Keratinocyte (primary cell): ENCODE results near the gene SHROOM4. TPM values are rescaled to one million over a fixed set of nuclear protein-coding genes. Genes with fewer than 3 reads are reported as not detected.

ENCODE experiments used
- DNase-seq: peaks from one replicate; pipeline ENCODE4 v3.0.0-alpha.2; 2011; ENCODE audit warnings: low read depth, missing footprints, low spot score
- FAIRE-seq: peaks from 2 replicates; lab custom pipeline; 2011; peaks lifted over from hg19 to GRCh38; lab: Jason Lieb, UNC
- H2AFZ ChIP-seq: 2 replicates; pipeline ENCODE4 v1.6.0; 2012; ENCODE audit warnings: low read length, control low read depth, inconsistent platforms; ENCODE audit not compliant: control insufficient read depth
- H3K27ac ChIP-seq: 2 replicates; pipeline ENCODE4 v1.5.1; 2011; ENCODE audit warnings: low read length; ENCODE audit not compliant: control insufficient read depth, insufficient read depth
- H3K27me3 ChIP-seq: 3 replicates; pipeline ENCODE4 v1.6.0; 2011; ENCODE audit warnings: low read length; ENCODE audit not compliant: control insufficient read depth, insufficient read depth; ENCODE audit errors: extremely low read depth
- H3K36me3 ChIP-seq, 2 experiments: 2 replicates in 1 of 2; 3 replicates in 1 of 2; pipeline ENCODE4 v1.5.1; 2011; ENCODE audit warnings: low read length in 2 of 2, mild to moderate bottlenecking in 1 of 2; ENCODE audit not compliant: control insufficient read depth in 2 of 2, insufficient read depth in 2 of 2; ENCODE audit errors: extremely low read depth in 1 of 2
- H3K4me1 ChIP-seq: 3 replicates; pipeline ENCODE4 v1.5.1; 2011; ENCODE audit warnings: low read length; ENCODE audit not compliant: control insufficient read depth, insufficient read depth; ENCODE audit errors: extremely low read depth
- H3K4me2 ChIP-seq: 3 replicates; pipeline ENCODE4 v1.6.0; 2011; ENCODE audit warnings: low read depth, low read length; ENCODE audit not compliant: control insufficient read depth, insufficient read depth; ENCODE audit errors: extremely low read depth
- H3K4me3 ChIP-seq, 3 experiments: fragments of 200-600 bp in 1 of 3; sonication (generic) in 1 of 3; 2 replicates in 2 of 3; 3 replicates in 1 of 3; pipeline ENCODE4 v1.5.1; 2011 to 2016; ENCODE audit warnings: low read length in 3 of 3, mild to moderate bottlenecking in 3 of 3, control low read depth in 2 of 3, inconsistent platforms in 1 of 3, low read depth in 1 of 3, mixed read lengths in 1 of 3, mixed run types in 1 of 3, moderate library complexity in 1 of 3; ENCODE audit not compliant: control insufficient read depth in 2 of 3, insufficient read depth in 2 of 3; ENCODE audit errors: extremely low read depth in 1 of 3
- H3K79me2 ChIP-seq: 2 replicates; pipeline ENCODE4 v1.6.0; 2012; ENCODE audit warnings: low read length; ENCODE audit not compliant: control insufficient read depth, insufficient read depth
- H3K9ac ChIP-seq: 3 replicates; pipeline ENCODE4 v1.6.0; 2011; ENCODE audit warnings: low read length; ENCODE audit not compliant: control insufficient read depth, insufficient read depth; ENCODE audit errors: extremely low read depth
- H3K9me1 ChIP-seq: 3 replicates; pipeline ENCODE4 v1.6.0; 2011; ENCODE audit warnings: low read length; ENCODE audit not compliant: control insufficient read depth, insufficient read depth; ENCODE audit errors: extremely low read depth
- H3K9me3 ChIP-seq: 2 replicates; pipeline ENCODE4 v1.5.1; 2012; ENCODE audit warnings: low read depth, low read length; ENCODE audit not compliant: control insufficient read depth
- H4K20me1 ChIP-seq: 3 replicates; pipeline ENCODE4 v1.6.0; 2011; ENCODE audit warnings: low read length; ENCODE audit not compliant: control insufficient read depth, insufficient read depth; ENCODE audit errors: extremely low read depth
- EZH2 ChIP-seq: IDR thresholded peaks from one replicate; pipeline ENCODE4 v1.6.1; 2012; ENCODE audit warnings: inconsistent platforms, mild to moderate bottlenecking, low read length, moderate library complexity
- dilution Hi-C: fragments of 300-500 bp; cut with MboI; formaldehyde crosslinking; loops from one replicate; pipeline ENCODE4 v1.7.0; 2020; ENCODE audit warnings: low sequenced_read_pairs; ENCODE audit not compliant: extremely low pct_ligation_motif_present
- polyA plus RNA-seq, 5 experiments: library from polyadenylated mRNA; depleted of rRNA in 3 of 5; stranded (reverse) in 3 of 5; stranded (forward) in 1 of 5; unstranded in 1 of 5; fragments of >200 nt; gene quantifications; 1 replicate in 1 of 5; 2 replicates in 3 of 5; 3 replicates in 1 of 5; pipeline versions ENCODE4 v1.2.1 to v1.2.3, GENCODE V29; 2011 to 2012; ENCODE audit warnings: missing spikeins in 2 of 5, low read depth in 1 of 5, low replicate concordance in 1 of 5
- TF ChIP-seq, protein P1 (sequence below), 3 experiments: IDR thresholded peaks in 1 of 3; conservative IDR thresholded peaks in 1 of 3; optimal IDR thresholded peaks in 1 of 3; 2 replicates in 2 of 3; 3 replicates in 1 of 3; pipeline versions ENCODE3 to v1.5.1; 2011; ENCODE audit warnings: low read length in 3 of 3, mild to moderate bottlenecking in 3 of 3, moderate library complexity in 2 of 3, control low read depth in 1 of 3, inconsistent platforms in 1 of 3; ENCODE audit not compliant: insufficient read depth in 2 of 3; ENCODE audit errors: extremely low read depth in 1 of 3

The SHROOM4 gene
- polyA plus RNA-seq, 1 donor (not counting 4 experiments of a cell fraction or from before 2014, with no cell fraction given), result 0.50 TPM

DNA sequence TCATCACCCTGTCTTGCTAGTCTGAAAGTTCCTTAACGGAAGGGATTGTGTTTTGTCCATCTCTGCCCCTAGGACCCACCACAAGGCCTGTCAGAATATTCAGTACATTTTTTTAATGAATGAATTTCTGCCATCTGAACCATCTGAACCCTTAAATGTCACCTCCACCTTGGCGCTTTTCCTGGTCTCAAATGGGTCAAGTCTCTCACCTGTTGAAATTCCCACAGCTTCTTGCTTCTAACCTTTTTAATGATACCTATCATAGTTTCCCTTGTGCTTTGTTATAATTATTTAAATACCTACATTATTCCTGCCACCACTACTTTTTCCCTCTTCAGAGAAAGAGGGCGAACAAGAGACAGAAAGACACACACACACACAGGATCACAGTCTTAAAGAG lies 48.0 kb downstream of the SHROOM4 start:
- DNase-seq, result no peak
- no peaks in the 10 kb centered on the region for H3K36me3 ChIP-seq
- TF ChIP-seq, protein P1, sequence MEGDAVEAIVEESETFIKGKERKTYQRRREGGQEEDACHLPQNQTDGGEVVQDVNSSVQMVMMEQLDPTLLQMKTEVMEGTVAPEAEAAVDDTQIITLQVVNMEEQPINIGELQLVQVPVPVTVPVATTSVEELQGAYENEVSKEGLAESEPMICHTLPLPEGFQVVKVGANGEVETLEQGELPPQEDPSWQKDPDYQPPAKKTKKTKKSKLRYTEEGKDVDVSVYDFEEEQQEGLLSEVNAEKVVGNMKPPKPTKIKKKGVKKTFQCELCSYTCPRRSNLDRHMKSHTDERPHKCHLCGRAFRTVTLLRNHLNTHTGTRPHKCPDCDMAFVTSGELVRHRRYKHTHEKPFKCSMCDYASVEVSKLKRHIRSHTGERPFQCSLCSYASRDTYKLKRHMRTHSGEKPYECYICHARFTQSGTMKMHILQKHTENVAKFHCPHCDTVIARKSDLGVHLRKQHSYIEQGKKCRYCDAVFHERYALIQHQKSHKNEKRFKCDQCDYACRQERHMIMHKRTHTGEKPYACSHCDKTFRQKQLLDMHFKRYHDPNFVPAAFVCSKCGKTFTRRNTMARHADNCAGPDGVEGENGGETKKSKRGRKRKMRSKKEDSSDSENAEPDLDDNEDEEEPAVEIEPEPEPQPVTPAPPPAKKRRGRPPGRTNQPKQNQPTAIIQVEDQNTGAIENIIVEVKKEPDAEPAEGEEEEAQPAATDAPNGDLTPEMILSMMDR (optimal IDR thresholded peaks at IDR 0.05 in 1 of 3, IDR thresholded peaks at IDR 0.05 in 1 of 3, conservative IDR thresholded peaks at IDR 0.05 in 1 of 3; ENCODE audit: extremely low read depth in 1 of 3, insufficient read depth in 2 of 3, low read length in 3 of 3), result no peak
- no peak for TF ChIP-seq EZH2
- no peaks in the 10 kb centered on the region for H3K79me2 ChIP-seq
- no peak overlapping the region for H2AFZ ChIP-seq
- no peak overlapping the region for H3K4me3 ChIP-seq
- H3K4me1 ChIP-seq, result no peaks in the 10 kb centered on the region
- dilution Hi-C loops, result no loop called here
- no peaks in the 10 kb centered on the region for H3K27me3 ChIP-seq
- H3K27ac ChIP-seq, result no peak overlapping the region
- H4K20me1 ChIP-seq, result no peaks in the 10 kb centered on the region
- H3K9me3 ChIP-seq, result no peaks in the 10 kb centered on the region
- H3K9me1 ChIP-seq, result no peaks in the 10 kb centered on the region
- FAIRE-seq, result no peak
- no peak overlapping the region for H3K9ac ChIP-seq
- H3K4me2 ChIP-seq, result no peak overlapping the region

DNA sequence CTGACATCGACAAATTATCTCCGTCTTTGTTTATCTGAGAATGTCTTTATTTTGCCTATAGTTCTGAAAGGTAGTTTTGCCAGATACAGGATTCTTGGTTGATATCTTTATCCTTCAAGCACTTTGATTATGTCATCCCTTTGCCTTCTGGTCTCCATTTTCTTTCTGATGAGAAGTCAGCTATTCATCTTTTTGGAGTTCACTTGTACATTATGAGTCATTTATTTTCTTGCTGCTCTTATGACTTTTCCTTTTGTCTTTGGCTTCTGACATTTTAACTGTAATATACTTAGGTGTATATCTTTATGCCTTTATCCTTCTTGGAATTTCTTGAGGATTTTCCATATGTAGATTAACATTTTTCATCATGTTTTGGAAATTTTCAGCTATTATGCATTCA lies 51.4 kb downstream of the SHROOM4 start:
- no peak overlapping the region for H2AFZ ChIP-seq
- DNase-seq (no peak), FAIRE-seq (no peak)
- H3K9ac ChIP-seq, result no peak overlapping the region
- no peaks in the 10 kb centered on the region for H3K4me1 ChIP-seq
- H4K20me1 ChIP-seq, result no peaks in the 10 kb centered on the region
- TF ChIP-seq, protein P1 (optimal IDR thresholded peaks at IDR 0.05 in 1 of 3, IDR thresholded peaks at IDR 0.05 in 1 of 3, conservative IDR thresholded peaks at IDR 0.05 in 1 of 3; ENCODE audit: extremely low read depth in 1 of 3, insufficient read depth in 2 of 3, low read length in 3 of 3), result no peak
- TF ChIP-seq EZH2, result no peak
- dilution Hi-C loops, result no loop called here
- no peak overlapping the region for H3K4me3 ChIP-seq
- H3K79me2 ChIP-seq, result no peaks in the 10 kb centered on the region
- H3K9me3 ChIP-seq, result no peaks in the 10 kb centered on the region
- no peaks in the 10 kb centered on the region for H3K27me3 ChIP-seq
- H3K4me2 ChIP-seq, result no peak overlapping the region
- H3K27ac ChIP-seq, result no peak overlapping the region
- H3K9me1 ChIP-seq, result no peaks in the 10 kb centered on the region
- H3K36me3 ChIP-seq, result no peaks in the 10 kb centered on the region
